GM10266 (cell line): Measurements from ENCODE around the gene GALNT9.

Experiments
- DNase-seq: peaks from one replicate; pipeline ENCODE4 v3.0.0; 2012; ENCODE audit errors: extremely low spot score
- TF ChIP-seq, protein P1 (sequence below): IDR thresholded peaks from 2 replicates; pipeline ENCODE4 v1.5.1; 2012; ENCODE audit warnings: mild to moderate bottlenecking, low read depth; ENCODE audit not compliant: control insufficient read depth, insufficient read depth; ENCODE audit errors: missing control alignments

GALNT9 gene

DNA sequence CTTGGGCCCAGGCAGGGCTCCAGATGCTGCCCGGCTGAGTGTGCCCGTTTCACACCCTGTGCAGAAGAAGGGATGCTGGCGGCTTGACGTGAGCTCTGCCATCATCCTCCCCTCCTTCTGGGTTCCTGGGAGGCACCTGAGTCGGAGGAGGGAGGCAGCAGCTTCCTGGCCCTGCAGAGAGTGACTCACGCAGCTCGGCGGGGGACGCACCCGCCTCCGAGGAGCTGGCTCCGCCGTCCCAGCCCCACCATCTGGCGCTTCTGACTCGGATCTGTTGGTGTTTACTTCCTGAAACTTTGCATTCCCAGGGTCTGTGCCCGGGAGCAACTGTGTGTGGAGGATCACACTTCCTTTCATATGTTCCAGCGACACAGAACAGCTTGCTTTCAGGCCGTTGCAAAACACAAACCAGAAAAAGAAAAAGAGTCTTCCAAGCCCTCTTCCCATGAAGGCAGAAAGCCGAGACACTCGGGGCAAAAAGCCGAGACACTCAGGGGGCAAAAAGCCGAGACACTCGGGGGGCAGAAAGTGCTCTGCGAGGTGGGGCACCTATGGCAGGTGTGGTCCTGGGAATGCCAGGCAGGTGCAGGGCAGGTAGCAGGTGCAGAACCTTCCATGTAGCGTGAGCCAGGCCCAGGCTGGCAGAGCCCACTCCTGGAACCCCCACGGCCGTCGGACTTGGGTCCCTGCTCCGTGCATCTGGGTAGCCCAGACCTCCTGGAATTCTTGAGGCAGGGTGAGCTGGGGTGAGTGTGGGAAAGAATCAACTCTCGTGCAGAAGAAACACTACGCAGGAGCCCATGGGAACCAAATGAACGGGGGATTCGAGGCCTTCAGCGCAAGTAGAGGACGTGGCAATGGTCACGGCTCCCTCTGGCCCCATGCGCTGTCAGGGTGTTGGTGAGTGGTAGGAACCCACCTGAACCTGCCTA lies 27.6 kb upstream of the GALNT9 start:
- TF ChIP-seq, protein P1, sequence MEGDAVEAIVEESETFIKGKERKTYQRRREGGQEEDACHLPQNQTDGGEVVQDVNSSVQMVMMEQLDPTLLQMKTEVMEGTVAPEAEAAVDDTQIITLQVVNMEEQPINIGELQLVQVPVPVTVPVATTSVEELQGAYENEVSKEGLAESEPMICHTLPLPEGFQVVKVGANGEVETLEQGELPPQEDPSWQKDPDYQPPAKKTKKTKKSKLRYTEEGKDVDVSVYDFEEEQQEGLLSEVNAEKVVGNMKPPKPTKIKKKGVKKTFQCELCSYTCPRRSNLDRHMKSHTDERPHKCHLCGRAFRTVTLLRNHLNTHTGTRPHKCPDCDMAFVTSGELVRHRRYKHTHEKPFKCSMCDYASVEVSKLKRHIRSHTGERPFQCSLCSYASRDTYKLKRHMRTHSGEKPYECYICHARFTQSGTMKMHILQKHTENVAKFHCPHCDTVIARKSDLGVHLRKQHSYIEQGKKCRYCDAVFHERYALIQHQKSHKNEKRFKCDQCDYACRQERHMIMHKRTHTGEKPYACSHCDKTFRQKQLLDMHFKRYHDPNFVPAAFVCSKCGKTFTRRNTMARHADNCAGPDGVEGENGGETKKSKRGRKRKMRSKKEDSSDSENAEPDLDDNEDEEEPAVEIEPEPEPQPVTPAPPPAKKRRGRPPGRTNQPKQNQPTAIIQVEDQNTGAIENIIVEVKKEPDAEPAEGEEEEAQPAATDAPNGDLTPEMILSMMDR: no peak
- no peak for DNase-seq

DNA sequence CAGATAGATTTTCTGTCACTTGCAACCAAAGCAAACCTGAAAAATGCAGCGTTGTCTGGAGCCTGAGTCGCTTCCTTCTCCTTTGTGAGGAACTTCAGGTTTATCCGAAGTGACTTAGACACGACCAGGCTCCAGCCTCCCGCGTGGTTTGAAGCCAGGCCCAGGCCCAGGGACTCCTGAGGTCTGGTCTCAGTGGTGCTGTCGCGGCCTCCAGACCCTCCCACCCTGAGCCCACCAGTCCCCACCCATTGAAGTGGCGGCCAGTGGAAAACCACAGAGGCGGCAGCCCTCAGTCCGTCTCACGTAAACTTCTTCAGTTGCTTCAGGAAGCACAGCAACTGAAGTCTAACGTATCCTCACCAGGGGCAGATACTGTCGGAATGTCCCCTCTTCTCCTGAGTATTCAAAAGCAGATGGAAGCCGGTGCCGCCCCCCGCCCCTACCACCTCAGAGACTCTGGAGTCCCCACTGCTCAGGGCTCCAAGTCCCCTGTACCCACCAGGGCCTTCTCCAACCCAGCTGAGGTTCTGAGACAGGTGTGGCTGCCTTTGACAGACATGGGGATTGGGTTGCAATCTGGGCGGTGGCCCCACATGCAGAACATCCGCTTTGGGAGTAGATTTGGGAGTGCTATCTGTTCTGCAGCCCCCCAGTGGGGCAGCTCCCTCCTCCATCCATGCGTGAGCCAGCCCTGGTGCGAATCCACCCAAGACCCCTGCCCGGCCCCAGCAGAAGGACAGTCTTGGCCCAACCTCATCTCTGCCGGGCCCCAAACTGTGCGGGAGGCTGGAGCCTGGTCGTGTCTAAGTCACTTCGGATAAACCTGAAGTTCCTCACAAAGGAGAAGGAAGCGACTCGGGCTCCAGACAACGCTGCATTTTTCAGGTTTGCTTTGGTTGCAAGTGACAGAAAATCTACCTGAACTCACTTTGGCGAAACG lies 26.6 kb upstream of the GALNT9 start:
- TF ChIP-seq, protein P1: no peak
- no peak for DNase-seq

DNA sequence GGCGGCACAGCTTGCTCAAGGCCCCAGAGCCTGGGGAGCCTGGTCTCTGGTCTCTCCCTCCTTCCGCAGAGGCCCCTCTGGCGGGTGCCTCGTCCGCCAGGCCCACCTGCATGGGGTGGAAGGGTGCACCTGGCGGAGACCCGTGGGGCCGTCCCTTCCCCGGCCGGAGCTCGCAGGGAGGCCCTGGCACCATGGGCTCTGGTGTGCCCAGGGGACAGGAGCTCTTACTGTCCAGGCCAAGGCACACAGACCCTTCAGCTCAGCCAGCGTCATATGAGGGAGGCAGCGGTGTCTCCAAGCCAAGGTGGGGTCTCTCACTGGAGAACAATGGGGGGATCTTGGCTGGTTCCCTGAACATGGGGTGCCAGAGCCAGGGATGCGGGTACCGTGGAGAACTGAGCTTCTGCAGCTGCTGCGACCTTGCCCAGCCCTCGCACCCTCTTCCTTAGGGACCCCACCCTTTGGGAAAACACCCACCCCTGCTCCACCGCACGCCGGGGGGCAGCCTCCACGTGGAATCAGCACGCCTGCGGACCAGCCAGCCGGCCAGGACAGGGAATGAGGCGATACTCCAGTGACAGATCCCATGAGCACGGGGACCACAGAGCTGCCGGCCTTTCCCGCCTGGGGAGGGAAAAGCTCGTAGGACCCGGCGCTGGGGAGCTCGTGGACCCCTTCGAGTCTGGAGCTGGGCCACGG lies 25.7 kb upstream of the GALNT9 start:
- TF ChIP-seq, protein P1: no peak

DNA sequence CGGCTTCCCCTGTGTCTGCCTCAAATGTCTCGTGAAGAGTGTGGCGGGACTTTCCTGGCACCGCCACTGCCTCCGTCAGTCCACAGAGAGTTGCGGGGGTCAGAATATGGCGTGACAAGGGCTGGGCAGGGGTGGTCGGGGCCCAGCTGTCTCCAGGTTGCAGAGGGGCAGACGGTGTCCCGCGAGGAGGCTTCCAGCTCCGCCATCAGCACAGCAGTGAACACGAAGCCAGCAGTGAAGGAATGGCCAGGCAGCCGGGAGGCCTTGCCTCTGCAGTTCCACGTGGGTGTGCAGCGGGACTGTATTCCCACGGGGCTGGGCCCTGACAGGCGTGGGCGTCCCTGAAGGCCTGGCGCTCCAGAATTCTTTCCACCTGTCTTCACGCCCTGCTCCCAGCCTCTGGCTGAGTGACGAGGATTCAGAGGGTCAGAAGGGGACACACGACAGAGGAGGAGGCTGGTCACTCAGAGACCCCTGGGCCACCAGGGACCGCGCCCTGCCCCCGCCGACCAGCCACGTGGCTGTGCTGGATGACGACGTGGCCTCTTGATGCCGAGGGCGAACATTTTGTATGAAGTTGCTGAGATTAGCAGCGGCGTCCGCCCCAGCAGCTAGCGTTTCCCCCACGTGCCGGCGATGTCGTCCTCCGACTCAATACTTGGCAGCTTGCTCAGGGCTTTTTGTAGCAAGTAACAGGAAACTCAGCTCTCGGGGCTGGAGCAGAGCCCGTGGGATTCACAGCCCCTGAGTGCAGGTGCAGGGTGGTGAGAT lies 25.0 kb upstream of the GALNT9 start:
- DNase-seq: no peak
- TF ChIP-seq, protein P1: no peak

More for the DNA sequence above, 25.7 kb upstream of the GALNT9 start:
- no peak for DNase-seq

DNA sequence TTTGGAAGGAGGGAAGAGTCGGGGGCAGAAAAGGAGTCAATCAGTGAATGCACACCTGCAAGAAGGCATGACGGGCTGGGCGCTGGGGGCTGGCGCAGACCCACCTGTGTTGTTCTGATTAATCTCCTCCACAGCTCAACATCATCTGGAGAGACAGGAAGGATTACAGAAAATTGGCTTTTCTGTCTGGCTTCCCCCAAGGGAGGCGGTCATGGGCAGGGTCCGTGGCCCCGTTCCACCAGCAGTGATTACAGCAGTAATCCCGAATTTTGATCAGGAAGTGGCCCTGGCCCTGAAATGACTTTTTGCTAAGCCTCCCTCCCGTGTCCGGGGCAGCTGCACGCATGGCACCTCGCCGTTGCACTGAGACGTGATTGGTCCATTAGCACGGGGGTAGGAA lies 24.4 kb upstream of the GALNT9 start:
- DNase-seq: no peak
- TF ChIP-seq, protein P1: no peak

DNA sequence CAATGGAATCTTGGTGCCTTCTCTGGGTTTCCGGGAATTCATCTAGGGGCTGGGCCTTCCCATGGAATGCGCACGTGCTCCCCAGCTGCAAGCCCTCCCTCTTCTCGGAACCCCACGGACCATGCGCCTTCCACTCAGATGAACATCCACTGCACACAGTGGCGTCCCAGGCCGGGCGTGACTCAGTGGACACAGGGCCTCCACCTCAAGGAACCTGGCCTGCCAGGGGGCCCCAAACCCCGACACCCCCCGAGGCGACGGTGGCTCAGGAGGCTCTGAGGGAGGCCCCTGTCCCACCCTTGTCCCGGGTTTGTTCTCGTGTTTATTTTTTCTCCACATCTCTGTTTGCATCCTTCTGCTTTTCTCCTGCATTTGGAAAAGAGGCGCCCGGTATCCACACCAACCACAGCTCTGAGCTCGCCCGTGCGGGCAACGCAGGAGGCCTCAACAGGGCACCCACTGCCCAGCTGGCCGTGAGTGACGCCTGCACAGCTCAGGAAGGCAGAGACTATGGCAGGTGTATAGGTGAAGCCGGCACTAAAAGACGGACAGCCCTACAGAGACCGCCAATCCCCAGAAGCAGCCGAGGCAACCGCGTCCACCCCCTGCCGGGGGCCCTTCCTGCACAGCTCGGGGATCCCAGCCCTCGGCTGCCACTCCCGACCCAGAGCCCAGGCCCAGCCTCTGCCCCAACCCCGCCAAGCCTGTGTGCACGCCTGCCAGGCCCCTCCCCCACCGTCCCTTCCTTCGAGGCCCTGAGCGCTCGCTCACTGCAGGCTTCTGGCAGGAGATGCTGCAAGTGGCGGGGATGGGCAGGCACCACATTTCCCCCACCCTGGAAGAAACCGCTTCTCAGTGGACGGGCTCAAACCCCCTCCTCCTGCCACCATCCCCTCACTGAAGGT lies 23.8 kb upstream of the GALNT9 start:
- no peak for DNase-seq
- TF ChIP-seq, protein P1: no peak
